Measurements from ENCODE around the gene MCUR1. TPM values are rescaled to one million over a fixed set of nuclear protein-coding genes. Genes with fewer than 3 reads are reported as not detected.
A peak's percentile ranks its signal among the peaks of the same experiment; 100 is the strongest.
"Not testable (repeated sequence)": the region's sequence is repeated elsewhere in the genome, so short reads cannot be mapped to it uniquely, and the experiment has no call there.

The MCUR1 gene
- total and polyA plus RNA-seq, 2 of the 13 experiments (the other 11 are each of a cell fraction or from before 2014, with no cell fraction given) = 8.0 to 29.6 TPM

- CTCF ChIA-PET (ENCODE audit: low intra/inter-chr PET ratio, low total read pairs); H3K36me3 ChIP-seq (replicated peaks in 1 of 2; ENCODE audit: control insufficient read depth in 1 of 2, insufficient read depth in 2 of 2, low read length in 2 of 2); intact Hi-C loops (cut with micrococcal nuclease; ENCODE audit: unreplicated experiment); H3K27me3 ChIP-seq (ENCODE audit: control insufficient read depth in 1 of 2, insufficient read depth in 2 of 2, low read length in 2 of 2); H2AFZ ChIP-seq (ENCODE audit: low read length); BruUV-seq (replicated peaks); in situ Hi-C loops (cut with HindIII; ENCODE audit: extremely low pct_ligation_motif_present, low pct_unique_long_range_greater_than_20kb); H3K9ac ChIP-seq (ENCODE audit: insufficient read depth, low read depth, low read length); H4K20me1 ChIP-seq (ENCODE audit: insufficient read depth, low read length); H3K79me2 ChIP-seq (ENCODE audit: insufficient read depth, low read length); H3K4me3 ChIP-seq (replicated peaks in 1 of 3; ENCODE audit: insufficient read depth in 1 of 3, low read depth in 2 of 3, low read length in 3 of 3); FAIRE-seq; ATAC-seq: not testable (repeated sequence)
- peaks cover 12% of the 10 kb centered on the region; the same call in 1 of the 2 replicates for H3K9me3 ChIP-seq (ENCODE audit: low read length)
- H3K4me2 ChIP-seq (ENCODE audit: low read depth, low read length) = 0 out of 2 replicates have a peak overlapping the region, but pooled peaks have one; percentile 37
- POLR2A ChIA-PET = interaction anchor here (2.0 to 4.8 kb wide), 2 partner anchors 11 to 15 kb away, joined by 7 to 29 read pairs; partner anchors contain the start of gene MCUR1
- peak; percentile 42 for DNase-seq (ENCODE audit: low spot score)
- WGBS (ENCODE audit: low lambda C conversion rate) = 41% methylated on average over 11 of the region's 11 CpGs
- peak overlapping the region; percentile 22 for H3K27ac ChIP-seq (ENCODE audit: extremely low read length, insufficient read depth, low read length)
- H3K4me1 ChIP-seq (ENCODE audit: insufficient read depth, low read length) = peaks cover 35% of the 10 kb centered on the region
- peak; percentile 81 for TF ChIP-seq ARID5B (CRISPR knock-in tag; IDR thresholded peaks at IDR 0.05)
- 0 out of 2 replicates have a peak, but pooled peaks have one; percentile 45 for TF ChIP-seq ZNF772 (CRISPR knock-in tag; IDR thresholded peaks at IDR 0.05)
- 0 out of 2 replicates have a peak, but pooled peaks have one; percentile 31 for TF ChIP-seq ZNF547 (CRISPR knock-in tag; IDR thresholded peaks at IDR 0.05)
- TF ChIP-seq HDAC1 (CRISPR knock-in tag; IDR thresholded peaks at IDR 0.05) = 0 out of 2 replicates have a peak, but pooled peaks have one; percentile 32
- peak; percentile 26; the same call in 1 of the 2 replicates for TF ChIP-seq FOXP1 (IDR thresholded peaks at IDR 0.05)
- TF ChIP-seq FOXP1 (CRISPR knock-in tag; IDR thresholded peaks at IDR 0.05) = 0 out of 2 replicates have a peak, but pooled peaks have one; percentile 10
- TF ChIP-seq ZNF629 (CRISPR knock-in tag; conservative IDR thresholded peaks at IDR 0.05) = 0 out of 2 replicates have a peak, but pooled peaks have one; percentile 7
- peak; percentile 70; the same call in 1 of the 2 replicates for TF ChIP-seq AHDC1 (CRISPR knock-in tag; IDR thresholded peaks at IDR 0.05; ENCODE audit: borderline replicate concordance)
- peak; percentile 81 for TF ChIP-seq PAXIP1 (CRISPR knock-in tag; conservative IDR thresholded peaks at IDR 0.05)
- TF ChIP-seq ZNF430 (CRISPR knock-in tag; IDR thresholded peaks at IDR 0.05) = 0 out of 2 replicates have a peak, but pooled peaks have one; percentile 34
Measured at GRCh38 chr6:13828656-13829301, 14.4 kb upstream of the MCUR1 start.

Data from HepG2 (cell line).